KOPT-K1 (cell line): Measurements from ENCODE around the gene KRTCAP2.

Source experiments
- H3K27ac ChIP-seq: fragments of 200-600 bp; sonication (generic); 2 replicates; pipeline ENCODE4 v1.5.1; 2016; ENCODE audit warnings: antibody characterized with exemption, mild to moderate bottlenecking, low read depth, low read length; ENCODE audit not compliant: poor library complexity, severe bottlenecking
- H3K36me3 ChIP-seq: fragments of 200-600 bp; sonication (generic); 2 replicates; pipeline ENCODE4 v1.5.1; 2017; ENCODE audit warnings: antibody characterized with exemption, mild to moderate bottlenecking, low read length, moderate library complexity; ENCODE audit not compliant: insufficient read depth
- H3K9me3 ChIP-seq: fragments of 200-600 bp; sonication (generic); 2 replicates; pipeline ENCODE4 v1.5.1; 2017; ENCODE audit warnings: antibody characterized with exemption, low read length, mild to moderate bottlenecking; ENCODE audit not compliant: insufficient read depth, poor library complexity, severe bottlenecking

KRTCAP2 gene

DNA sequence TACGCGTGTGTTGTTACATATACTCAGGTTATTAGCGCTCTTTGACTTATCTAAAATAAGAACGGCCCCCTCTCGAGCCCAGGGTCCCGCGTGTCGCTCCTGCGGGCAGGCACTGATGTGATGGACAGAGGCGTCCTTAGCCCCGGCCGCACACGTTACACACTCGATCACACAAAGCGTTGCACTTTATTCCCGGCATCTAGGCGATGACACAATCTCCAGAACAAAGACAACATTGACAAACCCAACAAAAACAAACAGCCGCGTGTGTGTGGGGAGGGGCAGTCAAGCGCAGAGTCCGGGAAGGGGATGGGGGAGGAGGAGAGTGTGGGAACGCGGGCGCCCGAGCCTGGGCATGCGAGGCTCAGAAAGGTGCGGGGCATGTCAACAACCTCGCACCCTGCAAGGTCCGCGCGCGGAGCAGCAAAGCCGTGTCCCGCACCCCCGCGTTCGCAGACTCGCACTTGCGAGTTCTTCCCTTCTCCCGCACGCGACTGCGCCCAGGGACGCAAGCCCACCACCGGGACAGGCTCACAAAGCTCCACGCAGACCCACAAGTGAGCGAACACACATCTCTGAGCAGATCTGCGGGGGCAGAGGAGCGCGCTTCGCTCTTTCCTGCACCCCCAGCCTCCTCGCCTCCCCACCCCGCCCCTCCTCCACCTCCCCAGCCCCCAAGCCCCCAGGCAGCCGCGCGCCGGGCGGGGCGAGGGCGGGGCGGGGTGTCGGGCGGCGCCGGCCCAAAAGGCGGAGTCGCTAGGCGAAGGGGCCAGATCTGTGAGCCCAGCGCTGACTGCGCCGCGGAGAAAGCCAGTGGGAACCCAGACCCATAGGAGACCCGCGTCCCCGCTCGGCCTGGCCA lies 45.8 kb downstream of the KRTCAP2 start, which contains the start of gene EFNA1:
Gene EFNA1 (plus strand): TSS at position 772 of the 862 bp plus-strand sequence. CDS start 102 bp downstream, outside the sequence.
- no peaks in the 10 kb centered on the region for H3K36me3 ChIP-seq
- no peak within 1 kb of the TSS for H3K27ac ChIP-seq
- no peaks in the 10 kb centered on the region for H3K9me3 ChIP-seq

DNA sequence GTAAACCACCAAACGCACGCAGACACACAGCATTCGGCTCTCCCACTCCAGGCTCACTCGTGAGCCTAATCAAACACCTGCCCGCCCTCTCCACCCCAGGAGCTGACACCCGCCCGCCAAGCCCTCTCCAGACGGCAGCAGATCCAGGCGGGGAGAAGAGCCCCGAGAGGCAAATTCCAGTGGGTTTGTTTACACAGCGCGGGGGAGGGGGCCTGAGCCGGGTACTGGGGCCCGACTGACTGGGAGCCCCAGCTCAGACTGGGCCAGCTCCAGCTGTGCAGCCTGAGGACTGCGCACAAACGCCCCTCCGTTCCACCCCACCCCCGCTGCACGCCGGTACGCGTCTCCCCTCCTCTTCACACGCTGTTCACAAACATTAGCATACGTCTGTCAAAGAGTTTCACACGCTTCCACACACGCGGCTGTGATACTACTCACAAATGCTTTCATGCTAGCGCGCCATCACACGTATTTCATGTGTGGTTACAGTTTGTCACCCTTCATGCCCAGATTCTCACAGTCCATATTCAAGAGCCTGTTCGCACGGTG lies 46.5 kb downstream of the KRTCAP2 start:
- no peak overlapping the region for H3K27ac ChIP-seq
- no peaks in the 10 kb centered on the region for H3K36me3 ChIP-seq
- no peaks in the 10 kb centered on the region for H3K9me3 ChIP-seq

DNA sequence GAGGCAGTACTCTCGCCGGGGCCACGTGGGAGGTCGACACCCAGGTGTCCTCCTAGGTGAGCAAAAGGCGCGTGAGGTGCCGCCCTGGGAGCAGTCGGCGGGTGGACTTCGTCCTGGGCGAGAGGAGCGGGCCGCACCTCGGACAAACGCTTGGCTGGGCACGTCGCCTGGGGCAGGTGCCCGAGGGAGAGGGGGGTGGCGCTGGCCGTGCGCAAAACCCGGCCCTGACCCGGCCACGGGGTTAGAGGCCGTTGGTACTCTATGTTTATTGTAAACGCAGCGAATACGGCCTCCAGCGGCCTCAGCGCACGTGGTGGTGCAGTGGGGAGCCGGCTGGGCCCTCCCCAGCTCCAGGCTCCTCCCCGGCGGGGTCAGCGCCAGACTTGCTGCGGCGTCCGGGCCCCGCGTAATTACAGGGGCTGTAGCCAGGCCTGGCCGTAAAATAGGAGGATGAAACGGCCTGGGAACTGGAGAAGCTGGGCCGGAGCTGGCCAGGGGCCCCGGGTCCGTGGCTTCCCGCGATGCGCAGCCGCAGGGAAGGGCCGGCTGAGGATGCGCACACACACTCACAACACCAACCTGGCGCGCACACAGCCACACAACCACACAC lies 47.1 kb downstream of the KRTCAP2 start:
- H3K27ac ChIP-seq, result no peak overlapping the region
- no peaks in the 10 kb centered on the region for H3K36me3 ChIP-seq
- no peaks in the 10 kb centered on the region for H3K9me3 ChIP-seq

DNA sequence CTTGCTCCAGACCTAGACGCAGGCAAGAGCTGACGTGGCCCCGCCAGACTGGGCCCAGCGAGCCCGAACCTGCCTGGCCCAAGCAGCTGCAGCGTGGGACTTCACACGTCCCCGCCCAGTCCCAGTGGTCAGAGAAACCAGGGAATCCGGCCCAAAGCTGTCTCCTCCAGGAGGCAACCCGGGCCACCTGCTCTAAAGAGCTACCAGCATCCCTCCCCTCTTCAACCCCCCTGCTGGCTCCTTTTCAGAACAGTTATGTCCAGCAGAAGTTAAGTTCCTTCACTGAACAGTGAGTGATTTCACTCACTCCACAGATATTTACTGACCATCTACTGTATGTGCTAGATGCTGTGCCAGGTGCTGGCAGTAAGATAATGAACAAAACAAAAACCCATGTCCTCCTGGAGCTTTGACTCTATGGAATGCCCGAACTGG lies 47.6 kb downstream of the KRTCAP2 start:
- H3K36me3 ChIP-seq, result no peaks in the 10 kb centered on the region
- H3K27ac ChIP-seq, result no peak overlapping the region
- no peaks in the 10 kb centered on the region for H3K9me3 ChIP-seq

DNA sequence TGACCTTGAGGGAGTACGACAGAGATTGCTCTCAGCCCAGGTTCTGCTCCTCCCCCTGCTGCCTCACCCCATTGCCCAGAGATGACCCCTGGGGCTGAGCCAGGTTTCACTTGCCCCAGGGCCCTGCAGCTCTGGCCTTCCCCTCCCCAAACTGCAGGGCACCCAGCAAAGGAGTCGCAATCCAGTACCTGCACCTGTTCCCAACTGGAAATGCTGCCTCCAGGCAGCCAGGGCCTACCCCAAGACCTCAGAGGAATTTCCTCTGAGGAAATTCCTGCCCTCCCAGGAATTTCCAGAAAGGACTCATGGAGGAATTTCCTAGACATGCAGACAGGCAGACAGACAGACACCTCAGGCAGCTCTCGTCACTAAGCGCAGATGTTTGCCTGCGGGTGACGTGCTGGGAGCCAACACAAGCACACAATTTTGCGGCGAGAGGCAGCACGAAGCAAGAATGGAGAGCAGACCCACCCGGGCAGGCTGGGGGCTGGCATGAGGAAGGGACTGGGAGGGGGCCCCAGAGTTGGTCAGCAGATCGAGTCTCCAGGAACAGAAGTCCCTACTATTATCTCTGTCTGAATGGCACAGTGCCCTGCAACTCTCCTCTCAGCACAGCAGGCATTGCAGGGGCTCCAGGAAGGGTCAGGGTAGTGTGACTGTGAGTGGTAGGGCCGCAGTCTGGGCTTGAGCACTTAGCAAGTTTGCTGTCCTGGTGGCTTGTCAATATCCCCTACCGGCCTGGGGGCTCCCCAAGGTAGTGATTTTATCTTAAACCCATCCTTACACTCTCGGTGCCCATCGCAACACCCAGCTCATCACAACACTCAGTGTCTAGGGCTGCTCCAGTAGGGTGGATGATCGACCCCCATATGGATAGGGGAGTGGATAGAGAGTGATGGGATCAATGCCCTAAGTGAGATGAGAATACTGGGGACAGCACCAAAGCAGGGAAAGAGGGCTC lies 48.3 kb downstream of the KRTCAP2 start:
- Histone ChIP-seq H3K27ac (no peak overlapping the region), H3K9me3 (no peaks in the 10 kb centered on the region), H3K36me3 (no peaks in the 10 kb centered on the region)

DNA sequence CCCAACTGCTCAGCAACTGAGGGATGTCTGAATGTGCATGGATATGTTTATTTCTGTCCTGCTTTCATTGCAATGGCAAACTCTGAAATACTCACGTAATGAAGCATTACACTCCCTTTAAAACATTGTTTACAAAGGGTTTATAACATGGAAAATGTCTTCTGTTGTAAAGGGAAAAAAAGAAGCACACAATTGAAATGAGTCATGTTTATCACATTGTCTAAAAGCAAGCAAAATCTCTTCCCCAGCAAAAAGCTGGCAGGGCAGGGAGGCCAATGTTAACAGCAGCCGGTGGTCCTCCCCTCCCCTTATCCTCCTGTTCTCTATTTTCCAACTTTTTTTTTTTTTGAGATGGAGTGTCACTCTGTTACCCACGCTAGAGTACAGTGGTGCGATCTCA lies 49.3 kb downstream of the KRTCAP2 start:
- H3K36me3 ChIP-seq, result no peaks in the 10 kb centered on the region
- H3K9me3 ChIP-seq, result no peaks in the 10 kb centered on the region
- H3K27ac ChIP-seq, result no peak overlapping the region

DNA sequence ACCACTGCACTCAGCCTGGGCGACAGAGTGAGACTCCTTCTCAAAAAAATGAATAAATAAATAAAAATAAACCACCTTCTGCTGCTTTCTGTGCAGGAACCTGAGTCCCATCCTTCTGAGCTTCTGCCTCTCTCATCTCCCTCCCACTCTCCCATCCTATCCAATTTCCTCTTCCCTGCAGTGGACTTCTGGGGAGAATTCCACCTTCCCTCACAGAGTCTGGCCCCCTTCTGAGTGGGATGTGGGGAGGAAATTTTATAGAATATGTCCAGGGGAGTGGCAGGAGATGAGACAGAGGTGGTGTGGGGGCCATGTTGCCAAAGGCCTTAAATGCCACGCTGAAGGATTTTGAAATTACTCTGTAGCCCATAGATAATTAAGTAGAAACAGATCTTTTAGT lies 50.8 kb downstream of the KRTCAP2 start:
- Histone ChIP-seq H3K9me3 (no peaks in the 10 kb centered on the region), H3K27ac (no peak overlapping the region), H3K36me3 (no peaks in the 10 kb centered on the region)

DNA sequence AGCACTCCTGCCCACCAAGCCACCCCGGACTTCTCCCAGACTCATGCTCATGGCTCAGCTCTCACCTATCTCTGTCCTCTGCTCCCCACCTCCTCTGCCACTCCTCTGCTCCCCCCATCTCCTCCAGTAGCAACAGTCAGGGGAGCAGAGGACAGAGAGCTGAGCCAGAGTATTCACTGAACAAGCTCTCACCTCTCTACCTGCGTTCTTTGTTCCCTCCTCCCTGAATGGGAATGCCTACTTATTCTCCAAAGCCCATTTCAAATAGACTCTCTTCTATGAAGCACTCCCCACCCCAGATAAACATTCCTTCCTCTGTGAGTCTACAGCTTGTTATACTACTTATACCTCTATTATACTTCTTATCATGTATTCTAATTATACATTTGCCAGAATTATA lies 51.9 kb downstream of the KRTCAP2 start:
- Histone ChIP-seq H3K27ac (no peak overlapping the region), H3K36me3 (no peaks in the 10 kb centered on the region), H3K9me3 (no peaks in the 10 kb centered on the region)

DNA sequence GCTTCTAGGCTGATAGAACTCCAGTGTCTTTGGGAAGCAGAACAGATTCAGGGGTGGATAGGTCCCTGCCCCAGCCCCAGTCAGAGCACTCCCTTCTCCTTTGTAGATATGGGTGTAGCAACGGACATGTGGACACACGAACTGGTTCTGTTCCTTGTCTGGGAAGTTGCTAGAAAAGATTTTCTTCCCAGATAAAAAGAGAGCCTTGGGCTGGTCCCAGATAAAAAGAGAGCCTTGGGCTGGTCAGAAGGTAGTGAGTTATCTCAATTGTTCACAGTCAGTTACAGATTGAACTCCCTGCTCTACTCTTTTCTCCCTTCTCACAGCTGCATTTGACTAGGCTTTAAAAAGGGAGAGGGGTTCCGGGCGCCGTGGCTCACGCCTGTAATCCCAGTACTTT lies 52.9 kb downstream of the KRTCAP2 start:
- Histone ChIP-seq H3K9me3 (no peaks in the 10 kb centered on the region), H3K36me3 (no peaks in the 10 kb centered on the region), H3K27ac (no peak overlapping the region)
